ENCODE data around the gene SP4.

Gene SP4

DNA sequence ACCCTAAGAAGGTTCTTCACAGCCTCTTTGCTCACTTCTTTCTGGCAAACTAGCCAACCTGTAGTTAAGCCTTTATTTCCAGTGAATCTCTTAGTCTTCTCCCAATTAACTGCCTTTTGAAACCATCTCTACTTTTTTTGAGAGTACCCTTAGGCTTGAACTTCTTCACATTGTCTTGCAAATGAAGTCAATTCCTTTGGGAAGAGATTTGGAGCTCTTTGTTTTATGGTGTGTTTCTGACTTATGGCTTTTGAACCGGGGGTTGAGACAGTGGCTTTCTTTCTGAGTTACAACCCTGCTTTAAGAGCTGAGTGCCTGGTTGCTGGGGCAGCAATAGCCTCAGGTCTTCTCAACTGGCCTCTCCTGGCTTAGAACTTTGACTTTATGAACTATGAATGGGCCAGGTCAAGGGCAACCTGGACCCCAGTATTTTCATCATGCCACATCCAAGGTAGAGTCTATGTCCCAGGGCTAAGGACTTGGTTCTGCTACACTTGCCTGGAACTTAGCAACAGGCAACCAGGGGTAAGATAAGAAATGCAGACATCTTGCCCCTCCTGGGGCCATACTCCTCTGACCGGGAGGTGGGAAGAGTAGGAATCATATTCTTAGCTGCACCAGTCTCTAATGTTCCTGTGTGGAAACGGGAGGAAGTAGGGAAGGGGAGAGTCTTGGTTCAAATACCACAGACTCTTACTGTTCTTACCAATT is 53.0 kb downstream of the SP4 start:
- H3K9me3 ChIP-seq = no peaks in the 10 kb centered on the region
- H3K27me3 ChIP-seq = no peaks in the 10 kb centered on the region
- TF ChIP-seq, protein P1, sequence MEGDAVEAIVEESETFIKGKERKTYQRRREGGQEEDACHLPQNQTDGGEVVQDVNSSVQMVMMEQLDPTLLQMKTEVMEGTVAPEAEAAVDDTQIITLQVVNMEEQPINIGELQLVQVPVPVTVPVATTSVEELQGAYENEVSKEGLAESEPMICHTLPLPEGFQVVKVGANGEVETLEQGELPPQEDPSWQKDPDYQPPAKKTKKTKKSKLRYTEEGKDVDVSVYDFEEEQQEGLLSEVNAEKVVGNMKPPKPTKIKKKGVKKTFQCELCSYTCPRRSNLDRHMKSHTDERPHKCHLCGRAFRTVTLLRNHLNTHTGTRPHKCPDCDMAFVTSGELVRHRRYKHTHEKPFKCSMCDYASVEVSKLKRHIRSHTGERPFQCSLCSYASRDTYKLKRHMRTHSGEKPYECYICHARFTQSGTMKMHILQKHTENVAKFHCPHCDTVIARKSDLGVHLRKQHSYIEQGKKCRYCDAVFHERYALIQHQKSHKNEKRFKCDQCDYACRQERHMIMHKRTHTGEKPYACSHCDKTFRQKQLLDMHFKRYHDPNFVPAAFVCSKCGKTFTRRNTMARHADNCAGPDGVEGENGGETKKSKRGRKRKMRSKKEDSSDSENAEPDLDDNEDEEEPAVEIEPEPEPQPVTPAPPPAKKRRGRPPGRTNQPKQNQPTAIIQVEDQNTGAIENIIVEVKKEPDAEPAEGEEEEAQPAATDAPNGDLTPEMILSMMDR (IDR thresholded peaks at IDR 0.05) = no peak
- no peak overlapping the region for H3K27ac ChIP-seq
- peaks cover 0 to 19% (median 16%) of the 10 kb centered on the region in 3 donors for H3K36me3 ChIP-seq
- H3K4me3 ChIP-seq = no peak overlapping the region
- intact Hi-C loops (cut with DNase I; ENCODE audit: low total_unique reads) = no loop called here
- H3K4me1 ChIP-seq = peaks cover 0 to 3% (median 0%) of the 10 kb centered on the region in 4 donors
- no peak for DNase-seq

DNA sequence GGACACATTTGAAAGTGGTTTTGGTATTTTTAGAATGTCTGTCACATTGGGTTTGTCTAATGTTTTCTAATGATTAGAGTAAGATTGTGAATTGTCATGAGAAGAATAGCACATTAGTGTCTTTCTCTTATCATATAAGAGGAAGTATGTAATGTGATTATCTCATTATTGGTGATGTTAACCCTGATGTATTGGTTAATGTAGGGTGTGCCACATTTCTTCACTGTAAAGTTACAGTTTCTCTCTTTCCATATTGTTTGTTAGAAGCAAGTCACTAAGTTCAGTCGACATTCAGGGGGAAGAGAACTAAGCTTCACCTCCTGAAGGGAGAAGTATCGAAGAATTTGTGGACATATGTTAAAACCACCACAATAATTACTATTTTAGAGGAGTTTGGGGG is 58.6 kb downstream of the SP4 start:
- DNase-seq = no peak
- H3K9me3 ChIP-seq = no peaks in the 10 kb centered on the region
- H3K4me3 ChIP-seq = no peak overlapping the region
- H3K27ac ChIP-seq = no peak overlapping the region
- peaks cover 0 to 4% (median 0%) of the 10 kb centered on the region in 3 donors for H3K36me3 ChIP-seq
- intact Hi-C loops (cut with DNase I; ENCODE audit: low total_unique reads) = no loop called here
- H3K27me3 ChIP-seq = no peaks in the 10 kb centered on the region
- TF ChIP-seq, protein P1 (IDR thresholded peaks at IDR 0.05) = no peak
- peaks cover 0 to 3% (median 0%) of the 10 kb centered on the region in 4 donors for H3K4me1 ChIP-seq

DNA sequence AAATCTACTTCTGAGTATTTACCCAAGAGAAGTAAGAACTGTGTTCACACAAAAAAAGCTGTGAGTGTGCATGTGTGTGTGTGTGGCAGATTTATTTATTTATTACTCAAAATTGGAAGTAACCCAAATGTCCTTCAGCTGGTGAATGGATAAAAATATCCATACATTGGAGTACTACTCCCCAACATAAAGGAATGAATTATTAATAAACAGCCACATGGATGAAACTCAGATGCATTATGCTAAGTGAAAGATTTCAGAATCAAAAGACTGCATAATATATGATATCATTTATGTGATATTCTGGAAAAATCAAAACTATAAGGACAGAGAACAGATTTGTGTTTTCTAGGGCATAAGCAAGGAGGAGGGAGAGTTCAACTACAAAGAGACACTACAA is 67.8 kb downstream of the SP4 start:
- Histone ChIP-seq H3K27me3 (no peaks in the 10 kb centered on the region), H3K9me3 (peaks cover 0 to 16% (median 9%) of the 10 kb centered on the region in 3 donors), H3K36me3 (peaks cover under 1 to 11% (median 8%) of the 10 kb centered on the region in 3 donors), H3K4me1 (no peaks in the 10 kb centered on the region), H3K4me3 (no peak overlapping the region), H3K27ac (no peak overlapping the region)
- TF ChIP-seq, protein P1 (IDR thresholded peaks at IDR 0.05) = no peak
- no peak for DNase-seq
- intact Hi-C loops (cut with DNase I; ENCODE audit: low total_unique reads) = no loop called here

DNA sequence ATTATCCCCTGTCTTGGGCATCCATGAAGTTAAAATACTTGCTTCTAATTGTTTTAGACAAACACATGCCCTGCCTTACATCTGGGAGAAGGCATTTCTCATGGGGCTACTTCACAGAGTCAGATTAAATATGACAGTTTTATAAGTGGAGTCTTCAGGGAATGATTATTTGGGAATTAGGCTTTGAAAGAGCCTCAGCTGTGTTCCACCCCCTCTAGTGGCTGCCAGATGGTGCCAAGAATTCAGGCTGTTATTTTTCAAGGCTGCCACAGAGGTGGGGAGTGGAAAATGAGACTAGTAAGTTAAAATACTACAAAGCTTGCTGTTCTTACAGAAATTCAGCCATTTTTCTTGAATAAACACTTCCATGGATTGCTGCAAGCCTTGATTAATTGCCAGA is 69.2 kb downstream of the SP4 start:
- Histone ChIP-seq H3K4me3 (no peak overlapping the region), H3K27ac (no peak overlapping the region), H3K27me3 (no peaks in the 10 kb centered on the region), H3K4me1 (no peaks in the 10 kb centered on the region), H3K36me3 (peaks cover 0 to 11% (median 11%) of the 10 kb centered on the region in 3 donors), H3K9me3 (peaks cover 0 to 16% (median 9%) of the 10 kb centered on the region in 3 donors)
- no peak for DNase-seq
- TF ChIP-seq, protein P1 (IDR thresholded peaks at IDR 0.05) = no peak
- intact Hi-C loops (cut with DNase I; ENCODE audit: low total_unique reads) = no loop called here

DNA sequence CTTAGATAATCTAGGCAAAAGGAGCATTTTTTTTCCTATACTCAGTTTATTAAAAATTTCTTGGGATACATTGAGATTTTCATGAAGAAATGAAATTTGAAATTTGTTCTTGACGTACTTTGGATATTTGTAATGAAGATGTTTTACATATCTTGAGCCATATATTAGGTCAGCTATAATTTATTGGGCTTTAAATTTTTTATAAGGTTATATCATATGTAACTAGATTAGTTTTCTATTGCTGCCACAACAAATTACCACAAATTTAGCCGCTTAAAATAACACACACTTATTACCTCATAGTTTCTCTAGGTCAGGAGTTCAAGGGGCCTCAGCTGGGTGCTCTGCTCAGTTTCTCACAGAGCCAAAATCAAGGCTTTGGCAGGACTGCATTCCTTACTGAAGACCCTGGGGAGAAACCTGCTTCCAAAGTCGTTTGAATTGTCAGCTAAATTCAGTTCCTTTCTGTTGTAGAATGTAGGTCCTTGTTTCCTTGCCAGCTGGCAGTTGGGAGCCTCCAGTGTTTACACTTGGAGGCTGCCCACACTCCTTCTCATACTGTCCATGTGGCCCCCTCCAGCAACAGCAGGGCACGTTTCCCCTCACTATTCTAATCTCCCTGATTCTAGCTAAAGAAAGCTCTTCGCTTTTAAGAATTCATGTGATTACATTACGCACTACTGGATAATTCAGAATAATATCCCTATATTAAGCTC is 72.4 kb downstream of the SP4 start:
- H3K27me3 ChIP-seq = no peaks in the 10 kb centered on the region
- H3K4me3 ChIP-seq = no peak overlapping the region
- H3K27ac ChIP-seq = no peak overlapping the region
- intact Hi-C loops (cut with DNase I; ENCODE audit: low total_unique reads) = no loop called here
- DNase-seq = no peak
- peaks cover 0 to 10% (median 9%) of the 10 kb centered on the region in 3 donors for H3K9me3 ChIP-seq
- peaks cover 0 to 11% (median 0%) of the 10 kb centered on the region in 3 donors for H3K36me3 ChIP-seq
- TF ChIP-seq, protein P1 (IDR thresholded peaks at IDR 0.05) = no peak
- no peaks in the 10 kb centered on the region for H3K4me1 ChIP-seq
